Measurements from ENCODE around the gene KRT9. TPM values are rescaled to one million over a fixed set of nuclear protein-coding genes. Genes with fewer than 3 reads are reported as not detected.

KRT9 gene
- total and polyA plus RNA-seq, 9 of the 15 experiments (the other 6 are each of a cell fraction or from before 2014, with no cell fraction given): 0.03 TPM; not detected in 8

DNA sequence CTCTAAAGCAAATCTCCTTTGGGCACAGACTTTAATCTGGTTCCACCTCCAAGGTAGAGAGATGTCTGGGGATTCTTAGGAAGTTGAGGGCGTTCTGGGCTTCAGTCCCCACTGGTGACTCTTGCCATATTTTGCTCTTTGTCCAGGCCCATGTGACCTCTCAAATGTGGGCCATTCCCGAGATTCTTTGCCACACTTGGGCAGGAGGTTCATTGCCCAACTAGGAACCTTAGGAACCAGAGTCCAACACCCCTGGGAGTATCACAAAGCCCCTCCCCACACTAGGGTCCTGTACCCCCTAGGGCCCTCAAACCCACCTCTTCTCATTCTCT, 8.4 kb upstream of the KRT9 start:
- Histone ChIP-seq H3K9me3 (replicated peaks; ENCODE audit: control insufficient read depth, insufficient read depth, low read depth, low read length) (no peaks in the 10 kb centered on the region), H4K20me1 (replicated peaks; ENCODE audit: control insufficient read depth, insufficient read depth, low read length) (no peaks in the 10 kb centered on the region), H3K9ac (ENCODE audit: insufficient read depth in 1 of 2, low read depth in 2 of 2, low read length in 2 of 2) (no peak overlapping the region), H3K27me3 (ENCODE audit: control insufficient read depth in 2 of 2, insufficient read depth in 2 of 2, low read length in 2 of 2) (peaks cover under 1 to 28% of the 10 kb centered on the region in 2 experiments; a peak in 3 of 5 replicates), H3K4me3 (no peak overlapping the region), H3K4me2 (ENCODE audit: insufficient read depth, low read length) (no peak overlapping the region; the same call in 1 of the 2 replicates), H3K9me1 (ENCODE audit: control insufficient read depth, insufficient read depth, low read length) (no peaks in the 10 kb centered on the region), H3K79me2 (ENCODE audit: control insufficient read depth, insufficient read depth, low read length) (no peaks in the 10 kb centered on the region), H2AFZ (ENCODE audit: low read depth, low read length) (0 out of 2 replicates have a peak overlapping the region, but pooled peaks have one; percentile 92), H3K27ac (ENCODE audit: extremely low read depth, low read depth, low read length) (no peak overlapping the region), H3K4me1 (replicated peaks in 1 of 2; ENCODE audit: control insufficient read depth in 2 of 2, insufficient read depth in 2 of 2, low read length in 2 of 2) (peaks cover 2 to 9% of the 10 kb centered on the region in 2 experiments; a peak in 3 of 5 replicates), H3K36me3 (ENCODE audit: control insufficient read depth, insufficient read depth, low read length) (no peaks in the 10 kb centered on the region)
- intact Hi-C loops (cut with micrococcal nuclease) (no loop called here), in situ Hi-C loops (cut with MboI) (no loop called here)
- DNase-seq (ENCODE audit: extremely low read depth in 1 of 4, low spot score in 3 of 4) (no peak), ATAC-seq (no peak), FAIRE-seq (peak; percentile 29)
- BruUV-seq (replicated peaks): no TSS peak
- 8% methylated on average over 2 of the region's 2 CpGs for WGBS (ENCODE audit: insufficient coverage, low coverage, missing lambda C conversion rate)
- POLR2A ChIA-PET: no interaction called here
- CTCF ChIA-PET (ENCODE audit: low intra/inter-chr PET ratio): interaction anchor here (1.9 to 3.6 kb wide), 3 partner anchors 31 to 83 kb away, joined by 7 to 21 read pairs (median 17); no protein-coding TSS in a partner anchor
- TF ChIP-seq ARID1B (IDR thresholded peaks at IDR 0.05): no peak
- no peak for TF ChIP-seq ZNF277 (CRISPR knock-in tag; IDR thresholded peaks at IDR 0.05; ENCODE audit: borderline replicate concordance)
- TF ChIP-seq ZNF12 (CRISPR knock-in tag; IDR thresholded peaks at IDR 0.05): no peak
- TF ChIP-seq ZNF140 (CRISPR knock-in tag; IDR thresholded peaks at IDR 0.05): no peak
- no peak for TF ChIP-seq ZNF384 (IDR thresholded peaks at IDR 0.05; ENCODE audit: low read depth, low read length)
- no peak for TF ChIP-seq MNT (conservative IDR thresholded peaks at IDR 0.05)
- TF ChIP-seq JUNB (CRISPR knock-in tag; conservative IDR thresholded peaks at IDR 0.05): no peak
- TF ChIP-seq, protein P1, sequence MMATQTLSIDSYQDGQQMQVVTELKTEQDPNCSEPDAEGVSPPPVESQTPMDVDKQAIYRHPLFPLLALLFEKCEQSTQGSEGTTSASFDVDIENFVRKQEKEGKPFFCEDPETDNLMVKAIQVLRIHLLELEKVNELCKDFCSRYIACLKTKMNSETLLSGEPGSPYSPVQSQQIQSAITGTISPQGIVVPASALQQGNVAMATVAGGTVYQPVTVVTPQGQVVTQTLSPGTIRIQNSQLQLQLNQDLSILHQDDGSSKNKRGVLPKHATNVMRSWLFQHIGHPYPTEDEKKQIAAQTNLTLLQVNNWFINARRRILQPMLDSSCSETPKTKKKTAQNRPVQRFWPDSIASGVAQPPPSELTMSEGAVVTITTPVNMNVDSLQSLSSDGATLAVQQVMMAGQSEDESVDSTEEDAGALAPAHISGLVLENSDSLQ (IDR thresholded peaks at IDR 0.05): no peak
- TF ChIP-seq ZNF766 (CRISPR knock-in tag; conservative IDR thresholded peaks at IDR 0.05): no peak
- TF ChIP-seq HLTF (IDR thresholded peaks at IDR 0.05): no peak
- no peak for TF ChIP-seq KAT2B (IDR thresholded peaks at IDR 0.05; ENCODE audit: low read depth, low read length)
- no peak for TF ChIP-seq TEAD4 (IDR thresholded peaks at IDR 0.05; ENCODE audit: low read length)
- TF ChIP-seq TEAD4 (CRISPR knock-in tag; IDR thresholded peaks at IDR 0.05; ENCODE audit: borderline replicate concordance): no peak
- TF ChIP-seq TBL1XR1 (IDR thresholded peaks at IDR 0.05; ENCODE audit: low read length in 2 of 2): no peak
- TF ChIP-seq MTA3 (IDR thresholded peaks at IDR 0.05; ENCODE audit: borderline replicate concordance): no peak
- no peak for TF ChIP-seq GTF2A2 (tag; IDR thresholded peaks at IDR 0.05)
- no peak for TF ChIP-seq ZNF280A (IDR thresholded peaks at IDR 0.05; ENCODE audit: low read depth, partially characterized antibody)
- no peak for TF ChIP-seq CCNT2 (IDR thresholded peaks at IDR 0.05; ENCODE audit: borderline replicate concordance, extremely low read depth, insufficient read length, low read depth, low read length)
